GM21447 (cell line): Measurements from ENCODE around the gene SMIM1.

Source experiments
- ATAC-seq: cut with Tn5 transposase; IDR thresholded peaks from one replicate; pipeline ENCODE4 v1.9.1; 2021; ENCODE audit not compliant: unreplicated experiment

The SMIM1 gene

DNA sequence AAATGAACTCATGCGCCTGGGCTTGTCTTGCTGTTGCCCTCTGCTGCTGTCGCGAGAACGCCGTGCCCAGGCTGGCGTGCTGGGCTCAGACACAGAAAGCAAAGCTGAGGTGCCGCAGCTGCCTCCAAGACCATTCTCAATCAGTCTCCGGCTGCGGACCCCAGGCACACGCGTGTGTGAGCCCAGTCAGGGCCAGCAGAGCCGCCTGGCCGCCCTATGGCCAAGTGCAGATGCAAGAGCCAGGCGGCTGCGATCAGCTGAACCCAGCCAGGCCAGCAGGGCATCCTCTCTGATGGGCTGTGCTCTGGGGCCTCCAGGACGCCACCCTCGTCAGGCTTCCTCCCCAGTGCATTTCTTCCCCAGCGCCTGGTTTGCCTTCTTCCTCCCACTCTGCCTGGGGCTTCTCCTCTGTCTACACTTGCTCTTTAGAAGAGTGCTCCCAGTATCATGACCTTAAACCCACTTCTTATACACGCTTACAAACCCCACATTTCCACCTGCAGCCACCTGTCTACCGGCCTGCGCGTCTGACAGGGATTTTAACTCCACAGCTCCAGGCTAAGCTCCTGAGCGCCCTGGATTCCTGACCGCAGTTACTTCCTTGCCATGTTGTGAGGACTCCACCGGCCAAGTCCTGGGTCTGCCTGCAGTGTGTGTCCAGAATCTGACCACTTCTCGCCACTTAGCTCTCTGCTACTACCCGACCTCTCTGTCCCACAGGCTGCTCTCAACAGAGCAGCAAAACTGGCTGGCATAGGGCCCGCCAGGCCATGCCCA lies 45.5 kb downstream of the SMIM1 start:
- no peak for ATAC-seq

DNA sequence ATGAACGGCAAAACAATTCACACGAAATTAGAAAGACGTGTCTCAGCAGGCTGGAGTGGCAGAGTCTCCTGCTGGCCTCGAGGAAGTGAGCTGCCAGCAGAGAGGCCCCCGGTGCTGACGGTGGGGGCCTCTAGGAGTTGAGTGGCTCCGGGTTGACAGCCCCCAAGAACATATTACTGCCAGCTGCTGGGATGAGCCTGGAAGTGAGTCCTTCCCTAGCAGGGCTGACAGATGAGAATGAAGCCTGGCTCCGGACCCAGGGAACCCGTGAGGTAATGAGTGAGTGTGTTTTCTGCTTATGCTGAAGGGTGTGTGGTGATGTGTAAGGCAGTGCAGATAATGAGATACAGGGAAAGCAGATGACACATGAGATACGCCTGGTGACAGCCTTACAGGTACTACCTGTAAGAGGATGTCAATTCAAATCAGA lies 47.2 kb downstream of the SMIM1 start:
- ATAC-seq: no peak

DNA sequence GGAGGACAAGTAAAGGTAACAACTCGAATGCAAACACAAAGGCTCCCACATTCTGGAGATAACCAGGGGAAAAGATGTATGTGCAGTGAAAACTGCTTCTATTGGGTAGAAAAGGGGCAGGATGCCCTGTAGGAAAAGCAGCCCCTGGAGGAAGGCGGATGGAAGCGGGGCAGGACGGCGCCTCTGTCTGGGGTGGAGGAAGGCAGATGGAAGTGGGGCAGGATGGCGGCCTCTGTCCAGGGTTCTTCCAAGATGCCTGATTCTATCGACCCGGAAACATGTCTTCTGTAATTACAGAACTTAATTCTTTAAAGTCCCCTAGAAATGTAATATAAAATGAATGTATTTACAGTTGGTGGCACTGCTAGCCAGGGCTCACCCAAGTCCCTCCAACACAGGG lies 47.8 kb downstream of the SMIM1 start:
- ATAC-seq: no peak

DNA sequence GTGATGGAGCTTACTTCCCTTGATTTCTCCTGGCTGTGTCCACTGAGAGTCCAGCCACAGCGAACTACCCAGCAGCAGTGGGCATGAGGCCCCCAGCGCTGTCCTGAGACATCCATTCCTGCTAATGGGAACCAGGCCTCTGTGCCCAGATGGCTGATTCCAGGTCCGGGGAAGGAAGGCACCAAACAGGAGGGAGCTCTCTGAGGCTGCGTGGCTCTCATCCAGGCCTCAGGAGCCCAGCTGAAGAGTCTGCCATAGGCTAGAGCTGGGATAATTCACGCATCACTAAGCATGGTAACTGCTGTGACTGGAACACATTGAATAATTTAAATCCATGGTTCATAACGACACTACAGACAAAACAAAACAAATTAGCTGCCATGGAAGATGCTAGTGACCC lies 48.5 kb downstream of the SMIM1 start:
- ATAC-seq: no peak

DNA sequence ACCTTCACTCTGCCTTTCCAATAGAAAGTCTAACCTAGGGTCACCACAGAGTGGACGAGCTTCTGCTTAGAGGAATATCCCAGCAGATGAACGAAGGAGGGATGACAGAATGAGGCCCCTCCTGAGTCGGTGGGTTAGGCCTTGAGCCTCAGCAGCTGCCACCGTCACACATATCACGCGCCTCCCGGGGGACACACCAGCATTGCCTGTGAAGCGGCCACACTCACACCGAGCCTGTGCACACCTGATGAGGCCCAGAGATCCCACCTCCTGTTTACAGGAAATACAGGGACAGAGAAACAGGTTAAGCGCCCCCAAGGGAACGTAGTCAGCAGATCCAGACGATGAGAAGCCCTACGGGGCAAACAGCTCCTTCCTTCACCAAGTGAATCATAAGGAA lies 48.9 kb downstream of the SMIM1 start:
- no peak for ATAC-seq

DNA sequence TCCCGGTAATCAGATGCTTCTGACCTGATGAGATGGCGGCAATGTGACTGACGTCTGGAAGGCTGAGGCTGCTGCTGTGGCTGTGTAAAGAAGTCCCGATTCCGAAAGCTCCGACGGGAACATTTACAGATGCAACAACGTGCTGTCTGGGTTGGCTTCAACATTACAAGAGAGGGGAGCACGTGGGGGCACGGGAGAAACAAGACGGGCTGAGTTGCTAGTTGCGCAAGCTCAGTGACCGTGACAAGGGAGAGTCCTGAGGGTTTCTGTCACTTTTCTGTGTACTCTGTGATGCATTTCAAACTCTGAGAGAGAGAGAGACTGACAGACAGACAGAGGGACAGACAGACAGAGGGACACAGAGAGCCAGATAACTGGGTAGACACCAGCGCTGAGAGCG lies 49.4 kb downstream of the SMIM1 start:
- no peak for ATAC-seq

DNA sequence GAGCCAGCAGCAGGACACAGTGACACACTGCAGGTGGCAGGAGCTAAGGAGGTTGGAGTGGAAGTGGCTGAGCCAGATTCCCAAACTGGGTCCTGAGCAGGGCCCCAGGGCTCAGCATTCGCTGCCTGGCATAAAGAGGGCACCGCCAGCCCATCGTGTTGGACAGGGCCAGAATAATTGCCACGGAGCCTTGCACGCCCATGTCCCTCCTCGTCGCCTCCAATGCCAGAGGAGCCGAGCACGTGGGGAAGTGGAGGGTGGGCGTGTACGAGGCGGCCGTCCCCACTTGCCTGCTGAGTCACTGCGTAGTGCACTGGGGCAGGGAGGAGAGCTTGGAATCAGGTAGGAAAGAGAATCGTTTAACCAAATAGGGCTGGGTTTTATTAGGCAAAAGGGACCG lies 49.9 kb downstream of the SMIM1 start:
- ATAC-seq: no peak

DNA sequence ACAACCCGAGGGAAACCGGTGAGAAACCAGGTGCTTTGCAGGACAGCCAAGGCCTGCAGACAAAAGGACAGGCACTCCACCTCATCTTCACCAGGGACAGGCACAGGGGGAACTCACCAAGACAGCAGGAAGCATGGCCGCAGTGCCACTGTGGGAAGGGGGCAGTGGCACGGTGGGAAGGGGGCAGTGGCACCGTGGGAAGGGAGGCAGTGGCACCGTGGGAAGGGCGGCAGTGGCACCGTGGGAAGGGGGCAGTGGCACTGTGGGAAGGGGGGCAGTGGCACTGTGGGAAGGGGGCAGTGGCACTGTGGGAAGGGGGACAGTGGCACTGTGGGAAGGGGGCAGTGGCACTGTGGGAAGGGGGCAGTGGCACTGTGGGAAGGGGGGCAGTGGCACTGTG lies 52.1 kb downstream of the SMIM1 start:
- no peak for ATAC-seq

DNA sequence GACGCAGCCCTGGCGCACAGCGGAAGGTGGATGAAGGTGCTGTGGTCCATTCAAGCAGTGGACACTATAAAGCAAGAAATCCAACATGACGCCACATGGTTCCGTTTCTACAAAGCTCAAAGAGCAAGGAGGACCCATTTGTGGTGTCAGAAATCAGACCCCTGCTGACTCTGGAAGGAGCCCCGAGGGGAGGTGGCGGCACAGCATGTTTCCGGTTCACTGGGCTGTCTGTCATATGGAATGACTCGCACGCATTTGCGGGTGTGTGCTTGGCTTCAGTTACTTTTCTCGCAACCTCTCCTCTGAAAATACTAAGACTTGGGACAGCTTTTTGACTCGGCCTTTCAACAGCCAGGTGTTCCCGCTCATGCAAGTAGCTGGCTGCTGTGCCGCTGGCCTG lies 52.8 kb downstream of the SMIM1 start:
- no peak for ATAC-seq
